K562 (cell line): ENCODE data around the gene ZDHHC17. TPM values are rescaled to one million over a fixed set of nuclear protein-coding genes. Genes with fewer than 3 reads are reported as not detected.

Experiments used
- ATAC-seq: fragments of 200-7000 bp; cut with Tn5 transposase; 3 replicates; pipeline ENCODE4 v1.9.1; 2020; ENCODE audit warnings: moderate library complexity
- Bru-seq: library from RNA; stranded (reverse); fragments of 400-500 nt; gene quantifications from one replicate; lab custom pipeline; 2021; lab: Mats Ljungman, UMichigan
- BruChase-seq, 2 experiments: library from RNA; stranded (reverse); fragments of 400-500 nt; gene quantifications; one replicate each; lab custom pipeline; 2021; lab: Mats Ljungman, UMichigan
- BruUV-seq: library from RNA; stranded (reverse); fragments of 400-500 nt; replicated peaks from 2 replicates; lab custom pipeline; 2021; lab: Mats Ljungman, UMichigan
- CTCF ChIA-PET: fragments of 300-600 bp; formaldehyde crosslinking; extraction: SDS; loops from one replicate; lab custom pipeline; 2021; ENCODE audit warnings: low intra/inter-chr PET ratio; lab: Yijun Ruan, JAX
- POLR2A ChIA-PET: fragments of 300-600, 350-650 bp; sonication (Branson Sonifier 250); formaldehyde crosslinking; extraction: SDS; loops from one replicate; lab custom pipeline; 2021; ENCODE audit warnings: antibody characterized with exemption, inconsistent platforms; lab: Yijun Ruan, JAX
- DNase-seq, 4 experiments: peaks; one replicate each; pipeline versions ENCODE4 v3.0.0 to v3.0.0-alpha.2; 2011 to 2018; ENCODE audit warnings: low spot score in 3 of 4, mixed read lengths in 3 of 4; ENCODE audit errors: extremely low read depth in 1 of 4
- FAIRE-seq: peaks from 2 replicates; lab custom pipeline; 2011; peaks lifted over from hg19 to GRCh38; lab: Jason Lieb, UNC
- H2AFZ ChIP-seq: 2 replicates; pipeline ENCODE4 v1.6.0; 2011; ENCODE audit warnings: low read depth, low read length, control low read depth, inconsistent platforms
- H3K27ac ChIP-seq: fragments of 200-600 bp; 3 replicates; pipeline ENCODE4 v1.8.0; 2011; ENCODE audit warnings: low read depth, mild to moderate bottlenecking, control low read depth, inconsistent platforms, low read length, moderate library complexity, mixed read lengths; ENCODE audit errors: extremely low read depth
- H3K27me3 ChIP-seq, 2 experiments: fragments of 300-600 bp in 1 of 2; 2 replicates in 1 of 2; 3 replicates in 1 of 2; pipeline versions ENCODE4 v1.6.0 to v1.8.0; 2011; ENCODE audit warnings: inconsistent platforms in 2 of 2, low read length in 2 of 2, mild to moderate bottlenecking in 1 of 2, mixed read lengths in 1 of 2, moderate library complexity in 1 of 2; ENCODE audit not compliant: control insufficient read depth in 2 of 2, insufficient read depth in 2 of 2
- H3K36me3 ChIP-seq: fragments of 300-600 bp; 3 replicates; pipeline ENCODE4 v1.8.0; 2011; ENCODE audit warnings: mild to moderate bottlenecking, low read length, inconsistent platforms; ENCODE audit not compliant: control insufficient read depth, insufficient read depth
- H3K4me1 ChIP-seq, 2 experiments: fragments of 200-600 bp in 1 of 2; replicated peaks in 1 of 2; 2 replicates in 1 of 2; 3 replicates in 1 of 2; pipeline versions ENCODE4 v1.5.1 to v1.8.0; 2011; ENCODE audit warnings: inconsistent platforms in 2 of 2, low read length in 2 of 2, mild to moderate bottlenecking in 1 of 2, mixed read lengths in 1 of 2, moderate library complexity in 1 of 2; ENCODE audit not compliant: control insufficient read depth in 2 of 2, insufficient read depth in 2 of 2
- H3K4me2 ChIP-seq: 2 replicates; pipeline ENCODE4 v1.6.1; 2011; ENCODE audit warnings: low read length, control low read depth, inconsistent platforms, mixed read lengths; ENCODE audit not compliant: insufficient read depth
- H3K4me3 ChIP-seq: fragments of 200-600 bp; sonication (generic), shearing (Covaris generic); 2 replicates; pipeline ENCODE4 v1.5.1; 2016; ENCODE audit warnings: control low read depth, inconsistent platforms
- H3K79me2 ChIP-seq: fragments of 200-600 bp; 3 replicates; pipeline ENCODE4 v1.8.0; 2011; ENCODE audit warnings: low read length, inconsistent platforms; ENCODE audit not compliant: control insufficient read depth, insufficient read depth
- H3K9ac ChIP-seq, 2 experiments: 2 replicates each; pipeline versions ENCODE4 v1.6.0 to v1.6.1; 2011; ENCODE audit warnings: low read depth in 2 of 2, low read length in 2 of 2, control low read depth in 1 of 2, inconsistent platforms in 1 of 2, mild to moderate bottlenecking in 1 of 2, mixed read lengths in 1 of 2; ENCODE audit not compliant: insufficient read depth in 1 of 2
- H3K9me1 ChIP-seq: one replicate; pipeline ENCODE4 v1.6.0; 2011; ENCODE audit warnings: inconsistent platforms, mild to moderate bottlenecking, low read length, moderate library complexity; ENCODE audit not compliant: control insufficient read depth, insufficient read depth
- H3K9me3 ChIP-seq: replicated peaks from 2 replicates; pipeline ENCODE4 v1.5.1; 2011; ENCODE audit warnings: low read depth, low read length, inconsistent platforms; ENCODE audit not compliant: control insufficient read depth, insufficient read depth
- H4K20me1 ChIP-seq: replicated peaks from 2 replicates; pipeline ENCODE4 v1.6.1; 2011; ENCODE audit warnings: low read length, inconsistent platforms, mixed read lengths; ENCODE audit not compliant: control insufficient read depth, insufficient read depth
- ATF4 ChIP-seq: fragments of 450-650 bp; formaldehyde crosslinking; IDR thresholded peaks from 2 replicates; pipeline ENCODE4 v1.4.0; 2022; ENCODE audit warnings: mild to moderate bottlenecking, moderate library complexity
- CGGBP1 ChIP-seq: fragments of 250-450 bp; sonication (Bioruptor Pico); IDR thresholded peaks from 2 replicates; pipeline ENCODE4 v1.9.0; 2021; ENCODE audit warnings: mild to moderate bottlenecking
- IRF9 ChIP-seq: fragments of 450-650 bp; IDR thresholded peaks from 2 replicates; pipeline ENCODE4 v1.6.1; 2016; ENCODE audit warnings: missing biosample characterization, missing genetic modification characterization
- ZSCAN32 ChIP-seq: fragments of 450-650 bp; formaldehyde crosslinking; IDR thresholded peaks from 2 replicates; pipeline ENCODE4 v1.4.0; 2020; ENCODE audit warnings: mild to moderate bottlenecking, moderate library complexity
- WGBS: fragments of 100-300 bp; shearing (Covaris generic); methylation state at CpG from one replicate; pipeline ENCODE4 v1.1.6; 2016; ENCODE audit warnings: low coverage, mixed read lengths; ENCODE audit not compliant: insufficient coverage; ENCODE audit errors: missing lambda C conversion rate; 5-methylcytosine and 5-hydroxymethylcytosine counted together
- in situ Hi-C: fragments of 300-500 bp; cut with MboI; formaldehyde crosslinking; loops from 4 replicates; pipeline ENCODE4 v1.15.0; 2018; ENCODE audit warnings: inconsistent platforms, mixed read lengths
- intact Hi-C: fragments of 100-400 bp; cut with micrococcal nuclease; formaldehyde crosslinking; loops from 2 replicates; pipeline ENCODE4 v1.14.2; 2022
- long read RNA-seq, 3 experiments: library from polyadenylated mRNA in 2 of 3; library from RNA in 1 of 3; unstranded in 2 of 3; stranded (forward) in 1 of 3; transcript quantifications; one replicate each; pipeline ENCODE4 v2.0.0, GENCODE V29; 2019 to 2022
- polyA minus RNA-seq, 3 experiments: library from RNA; depleted of rRNA, polyadenylated mRNA; stranded (reverse); fragments of >200 nt; gene quantifications; 2 replicates each; pipeline ENCODE4 v1.2.3, GENCODE V29; 2011
- polyA plus RNA-seq, 8 experiments: library from polyadenylated mRNA; depleted of rRNA in 4 of 8; stranded (reverse) in 5 of 8; unstranded in 3 of 8; fragments of >200 nt; fragmentation: Nextera tagmentation in 2 of 8; fragmentation: Illumina TruSeq in 1 of 8; extraction: Ambion mirVana in 2 of 8; extraction: Trizol in 1 of 8; gene quantifications; 2 replicates each; pipeline versions ENCODE4 v1.2.1 to v1.2.3, GENCODE V29; 2011 to 2014; ENCODE audit warnings: inconsistent platforms in 1 of 8, missing spikeins in 1 of 8
- total RNA-seq, 7 experiments: library from RNA; depleted of rRNA in 6 of 7; stranded (reverse); fragments of >200 nt in 6 of 7; fragmentation: Illumina TruSeq in 2 of 7; extraction: Trizol in 2 of 7; gene quantifications; 2 replicates each; pipeline versions ENCODE4 v1.2.1 to v1.2.3, GENCODE V29; 2011 to 2021; ENCODE audit warnings: low replicate concordance in 1 of 7
- TF ChIP-seq, protein P1 (sequence below): fragments of 250-450 bp; sonication (Bioruptor Pico); IDR thresholded peaks from 2 replicates; pipeline ENCODE4 v1.8.0; 2021; ENCODE audit warnings: borderline replicate concordance, mild to moderate bottlenecking, moderate library complexity; ENCODE audit not compliant: poor library complexity, severe bottlenecking

The ZDHHC17 gene
- total RNA-seq (2011; cell fraction: chromatin; rRNA removed; ENCODE audit: low replicate concordance): 214 and 221 TPM in 2 replicates
- 85.4 and 123 TPM in 2 replicates for total RNA-seq (2011; cell fraction: nucleolus; rRNA removed)
- total RNA-seq (2011; cell fraction: nucleoplasm; rRNA removed): 120 and 131 TPM in 2 replicates
- 20.7 and 36.6 TPM in 2 replicates for total RNA-seq (2014; rRNA removed)
- total RNA-seq (2014; rRNA removed; fragmentation: Illumina TruSeq; extraction: Trizol): 40.0 and 45.5 TPM in 2 replicates
- total RNA-seq (2015; rRNA removed; fragmentation: Illumina TruSeq; extraction: Trizol): 36.5 and 40.2 TPM in 2 replicates
- total RNA-seq (2021): 23.8 and 27.5 TPM in 2 replicates
- 52.8 and 66.0 TPM in 2 replicates for polyA plus RNA-seq (2011; rRNA removed)
- 12.7 and 24.5 TPM in 2 replicates for polyA plus RNA-seq (2011; cell fraction: cytosol; rRNA removed)
- polyA plus RNA-seq (2011; cell fraction: nucleus; rRNA removed): 148 and 154 TPM in 2 replicates
- polyA plus RNA-seq (2012): 14.1 and 18.5 TPM in 2 replicates
- 20.2 and 25.1 TPM in 2 replicates for polyA plus RNA-seq (2014; fragmentation: Illumina TruSeq; extraction: Trizol)
- polyA plus RNA-seq (2014; fragmentation: Nextera tagmentation; extraction: Ambion mirVana): 10 to 100 TPM in 1 of 2 experiments, 1 to 10 TPM in 1; 6.7 to 12.4 TPM
- polyA plus RNA-seq (2014; rRNA removed): 26.2 and 31.9 TPM in 2 replicates
- 239 and 255 TPM in 2 replicates for polyA minus RNA-seq (2011; rRNA and poly(A)+ RNA removed)
- polyA minus RNA-seq (2011; cell fraction: cytosol; rRNA and poly(A)+ RNA removed): 33.1 and 42.5 TPM in 2 replicates
- polyA minus RNA-seq (2011; cell fraction: nucleus; rRNA and poly(A)+ RNA removed): 127 and 168 TPM in 2 replicates
- Bru-seq, nascent RNA: percentile 81 among the genes with signal in this experiment
- percentile 86 among the genes with signal in this experiment for BruChase-seq, experiment 1, labeled RNA remaining after a 2-hour chase
- BruChase-seq, experiment 2, labeled RNA remaining after a 6-hour chase: percentile 83 among the genes with signal in this experiment
- long read RNA-seq, experiment 1, full-length matches to known transcripts: 9 of 29 reads
- long read RNA-seq, experiment 1, partial matches to known transcripts: 5 of 29 reads
- long read RNA-seq, experiment 1, other reads (novel, unspliced or antisense): 15 of 29 reads
- long read RNA-seq, experiment 2, partial matches to known transcripts: 0 of 9 reads
- long read RNA-seq, experiment 2, other reads (novel, unspliced or antisense): 9 of 9 reads
- long read RNA-seq, experiment 3, full-length matches to known transcripts: 1 of 5 reads
- long read RNA-seq, experiment 3, partial matches to known transcripts: 3 of 5 reads
- long read RNA-seq, experiment 3, other reads (novel, unspliced or antisense): 1 of 5 reads

DNA sequence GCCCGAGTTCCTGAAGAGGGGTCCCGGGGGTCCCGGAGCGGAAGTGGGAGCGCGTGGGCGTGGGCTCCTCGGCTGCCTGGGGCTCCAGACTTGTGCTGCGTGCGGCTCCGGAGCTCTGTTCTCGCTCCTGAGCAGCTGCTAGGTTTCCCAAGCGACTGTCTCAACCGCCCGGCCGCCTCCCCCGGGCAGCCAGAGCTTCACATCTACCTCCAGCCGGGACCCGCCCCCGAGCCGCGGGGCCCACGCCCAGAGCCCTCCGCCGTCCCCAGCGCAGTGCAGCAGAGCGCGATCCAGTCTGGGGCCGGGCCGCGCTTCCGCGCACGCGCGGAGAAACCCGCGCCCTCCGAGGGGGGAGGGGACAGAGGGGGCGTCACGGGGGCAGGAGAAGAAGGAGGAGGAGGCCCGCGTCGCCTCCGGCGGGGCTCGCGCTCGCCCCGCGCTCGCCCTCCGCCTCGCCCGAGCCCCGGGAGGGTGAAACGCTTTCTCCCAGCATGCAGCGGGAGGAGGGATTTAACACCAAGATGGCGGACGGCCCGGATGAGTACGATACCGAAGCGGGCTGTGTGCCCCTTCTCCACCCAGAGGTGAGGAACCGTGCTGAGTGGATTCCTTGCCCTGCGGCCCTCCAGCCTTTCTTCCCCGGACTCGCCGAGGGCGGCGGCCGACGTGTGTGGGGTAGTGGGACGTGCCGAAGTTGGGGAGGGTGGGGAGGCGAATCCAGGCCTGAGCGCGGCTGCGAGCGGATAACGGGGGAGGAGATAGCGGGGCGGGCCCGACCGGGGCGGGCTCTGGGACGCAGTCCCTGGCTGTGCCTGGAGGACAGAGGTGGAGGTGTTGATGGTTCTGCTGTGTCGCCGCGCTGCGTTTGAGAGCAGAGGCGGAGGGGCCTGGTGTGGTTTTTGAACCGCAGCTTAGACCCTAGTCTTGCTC is at the start of gene ZDHHC17:
Gene ZDHHC17 (plus strand): TSS at position 370 of the 930 bp plus-strand sequence. CDS start 122 bp downstream, at position 492.
- peaks cover 8 to 22% of the 10 kb centered on the region in 2 experiments; a peak in 4 of 5 replicates for H3K4me1 ChIP-seq
- peak within 1 kb of the TSS; percentile 96 for H2AFZ ChIP-seq
- WGBS: 0% methylated on average over 36 of the region's 93 CpGs
- ATAC-seq (peak; percentile 93), FAIRE-seq (peak; percentile 78), DNase-seq (peak; percentile 94 to 95 (median 94))
- peak within 1 kb of the TSS; percentile 97 for H3K27ac ChIP-seq
- H3K9me3 ChIP-seq: no peaks in the 10 kb centered on the region
- ChIA-PET CTCF (interaction anchor here (0.5 kb wide), 1 partner anchor 65 kb away, joined by 3 read pairs; no protein-coding TSS in a partner anchor), POLR2A (interaction anchor here (0.6 to 1.4 kb wide), 10 partner anchors 8 to 218 kb away, joined by 3 to 5 read pairs (median 3); no protein-coding TSS in a partner anchor)
- peak within 1 kb of the TSS; percentile 99 for H3K4me2 ChIP-seq
- in situ Hi-C loops (no loop called here), intact Hi-C loops (loop anchor here (2.0 kb wide), 1 partner anchor 17 kb away; no protein-coding TSS in a partner anchor)
- BruUV-seq: no TSS peak
- H3K36me3 ChIP-seq: peaks cover 4% of the 10 kb centered on the region; the same call in 1 of the 3 replicates
- H3K27me3 ChIP-seq: no peaks in the 10 kb centered on the region
- peaks cover 14% of the 10 kb centered on the region; the same call in 1 of the 2 replicates for H4K20me1 ChIP-seq
- H3K9me1 ChIP-seq: no peaks in the 10 kb centered on the region
- peaks cover 48% of the 10 kb centered on the region for H3K79me2 ChIP-seq
- peak within 1 kb of the TSS; percentile 87 for H3K4me3 ChIP-seq
- peak within 1 kb of the TSS; percentile 84 to 99 for H3K9ac ChIP-seq
- TF ChIP-seq IRF9 (tag) (no peak), ZSCAN32 (CRISPR knock-in tag) (no peak), ATF4 (CRISPR knock-in tag) (no peak; the same call in 1 of the 2 replicates), CGGBP1 (CRISPR knock-in tag) (0 out of 2 replicates have a peak, but pooled peaks have one; percentile 21)
- TF ChIP-seq, protein P1, sequence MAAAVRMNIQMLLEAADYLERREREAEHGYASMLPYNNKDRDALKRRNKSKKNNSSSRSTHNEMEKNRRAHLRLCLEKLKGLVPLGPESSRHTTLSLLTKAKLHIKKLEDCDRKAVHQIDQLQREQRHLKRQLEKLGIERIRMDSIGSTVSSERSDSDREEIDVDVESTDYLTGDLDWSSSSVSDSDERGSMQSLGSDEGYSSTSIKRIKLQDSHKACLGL: no peak
